Sigmoid colon (tissue), 4 donors: ENCODE results near the gene WDR86.

ENCODE experiments used
- EP300 ChIP-seq, 4 donors: sonication (generic); formaldehyde crosslinking; IDR thresholded peaks; one replicate each; pipeline ENCODE4 v1.6.1; 2017; ENCODE audit warnings: antibody characterized with exemption in 4 of 4
- POLR2AphosphoS5 ChIP-seq, 4 donors: sonication (generic); formaldehyde crosslinking; IDR thresholded peaks; one replicate each; pipeline ENCODE4 v1.6.1; 2017; ENCODE audit warnings: antibody characterized with exemption in 4 of 4
- TF ChIP-seq, protein P1 (sequence below), 4 experiments: fragments of 450-650 bp in 3 of 4; fragments of 200-600 bp in 1 of 4; IDR thresholded peaks; one replicate each; pipeline ENCODE4 v1.5.1; 2016 to 2019; ENCODE audit warnings: antibody characterized with exemption in 4 of 4, mild to moderate bottlenecking in 3 of 4, moderate library complexity in 2 of 4

DNA sequence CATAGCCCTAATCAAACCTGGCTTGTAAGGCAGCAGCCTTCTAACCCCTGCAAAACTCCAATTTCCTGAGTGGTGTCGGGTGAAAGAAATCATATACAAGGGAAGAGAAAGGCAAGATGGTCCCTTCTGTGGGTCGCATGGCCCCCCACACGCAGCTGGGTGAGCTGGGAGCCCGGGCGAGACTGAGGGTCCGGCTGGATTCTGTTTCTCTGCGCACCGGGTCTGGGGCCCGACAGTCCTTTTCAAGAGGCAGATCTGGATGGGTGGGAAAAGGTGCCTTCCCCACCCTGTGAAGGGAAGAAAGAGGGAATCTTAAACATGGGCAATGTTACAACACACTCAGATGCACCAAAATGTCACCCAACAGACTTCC, 18.5 kb downstream of the WDR86 start:
- TF ChIP-seq, protein P1, sequence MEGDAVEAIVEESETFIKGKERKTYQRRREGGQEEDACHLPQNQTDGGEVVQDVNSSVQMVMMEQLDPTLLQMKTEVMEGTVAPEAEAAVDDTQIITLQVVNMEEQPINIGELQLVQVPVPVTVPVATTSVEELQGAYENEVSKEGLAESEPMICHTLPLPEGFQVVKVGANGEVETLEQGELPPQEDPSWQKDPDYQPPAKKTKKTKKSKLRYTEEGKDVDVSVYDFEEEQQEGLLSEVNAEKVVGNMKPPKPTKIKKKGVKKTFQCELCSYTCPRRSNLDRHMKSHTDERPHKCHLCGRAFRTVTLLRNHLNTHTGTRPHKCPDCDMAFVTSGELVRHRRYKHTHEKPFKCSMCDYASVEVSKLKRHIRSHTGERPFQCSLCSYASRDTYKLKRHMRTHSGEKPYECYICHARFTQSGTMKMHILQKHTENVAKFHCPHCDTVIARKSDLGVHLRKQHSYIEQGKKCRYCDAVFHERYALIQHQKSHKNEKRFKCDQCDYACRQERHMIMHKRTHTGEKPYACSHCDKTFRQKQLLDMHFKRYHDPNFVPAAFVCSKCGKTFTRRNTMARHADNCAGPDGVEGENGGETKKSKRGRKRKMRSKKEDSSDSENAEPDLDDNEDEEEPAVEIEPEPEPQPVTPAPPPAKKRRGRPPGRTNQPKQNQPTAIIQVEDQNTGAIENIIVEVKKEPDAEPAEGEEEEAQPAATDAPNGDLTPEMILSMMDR (IDR thresholded peaks at IDR 0.05), result no peak
- TF ChIP-seq EP300 (IDR thresholded peaks at IDR 0.05) (no peak), POLR2AphosphoS5 (IDR thresholded peaks at IDR 0.05) (no peak)
